Esophagus squamous epithelium (tissue), 5 donors: ENCODE measurements around the gene ANKRD63. TPM values are rescaled to one million over a fixed set of nuclear protein-coding genes. Genes with fewer than 3 reads are reported as not detected.

Source experiments
- DNase-seq: peaks from one replicate; lab custom pipeline; 2025; lab: John Stamatoyannopoulos, UW
- H3K27ac ChIP-seq, 4 donors: fragments of 200-600 bp; sonication (generic); one replicate each; pipeline ENCODE4 v1.5.1; 2016 to 2019; ENCODE audit warnings: mild to moderate bottlenecking in 1 of 4
- H3K27me3 ChIP-seq, 4 donors: fragments of 200-600 bp; sonication (generic); 1 replicate in 3 of 4; 2 replicates in 1 of 4; pipeline versions ENCODE4 v1.5.1 to v1.6.0; 2017 to 2021; ENCODE audit warnings: antibody characterized with exemption in 1 of 4
- H3K36me3 ChIP-seq, 3 donors: fragments of 200-600 bp; sonication (generic); one replicate each; pipeline ENCODE4 v1.5.1; 2016 to 2019
- H3K4me1 ChIP-seq, 3 donors: fragments of 200-600 bp; sonication (generic); one replicate each; pipeline ENCODE4 v1.5.1; 2017 to 2019
- H3K4me3 ChIP-seq, 4 donors: fragments of 200-600 bp; sonication (generic); 1 replicate in 3 of 4; 2 replicates in 1 of 4; pipeline ENCODE4 v1.5.1; 2016 to 2019; ENCODE audit warnings: mild to moderate bottlenecking in 2 of 4, moderate library complexity in 1 of 4
- H3K9me3 ChIP-seq, 3 donors: fragments of 200-600 bp; sonication (generic); one replicate each; pipeline ENCODE4 v1.5.1; 2016 to 2019
- CTCF ChIP-seq, 6 experiments: fragments of 450-650 bp in 4 of 6; fragments of 200-600 bp in 2 of 6; sonication (generic) in 2 of 6; IDR thresholded peaks; one replicate each; pipeline ENCODE4 v1.5.1; 2016 to 2019; ENCODE audit warnings: antibody characterized with exemption in 6 of 6, mild to moderate bottlenecking in 4 of 6, moderate library complexity in 4 of 6
- POLR2A ChIP-seq, 4 donors: fragments of 450-650 bp; IDR thresholded peaks; one replicate each; pipeline ENCODE4 v1.6.1; 2017; ENCODE audit warnings: antibody characterized with exemption in 4 of 4, mild to moderate bottlenecking in 4 of 4, moderate library complexity in 3 of 4
- WGBS, 2 donors: methylation state at CpG; one replicate each; pipeline ENCODE4 v1.1.5; 2018; 5-methylcytosine and 5-hydroxymethylcytosine counted together
- intact Hi-C: fragments of 100-400 bp; cut with DNase I; formaldehyde crosslinking; loops from one replicate; pipeline ENCODE4 v1.15.0; 2022
- total RNA-seq, 4 donors: library from RNA; depleted of rRNA; stranded (reverse); fragments of >200 nt; gene quantifications; one replicate each; pipeline ENCODE4 v1.1.0, GENCODE V29; 2016
- donor health status: DM: yes; HTN: yes; CAD: no.

ANKRD63 gene
- total RNA-seq, 4 donors from 2014 or later = not detected

- Histone ChIP-seq H3K27me3 (no peaks in the 10 kb centered on the region), H3K4me3 (no peak overlapping the region), H3K36me3 (peaks cover 9 to 92% (median 19%) of the 10 kb centered on the region in 3 donors), H3K4me1 (peaks cover 0 to 13% (median 3%) of the 10 kb centered on the region in 3 donors), H3K27ac (no peak overlapping the region), H3K9me3 (no peaks in the 10 kb centered on the region)
- TF ChIP-seq POLR2A (IDR thresholded peaks at IDR 0.05) (no peak), CTCF (IDR thresholded peaks at IDR 0.05) (no peak)
- WGBS, 2 donors = 77 to 90% methylated on average over 2 to 5 of the region's 25 CpGs
- intact Hi-C loops = loop anchor here (2.0 to 10.0 kb wide), 2 partner anchors 51 to 227 kb away; no protein-coding TSS in a partner anchor
- DNase-seq = no peak
Measured at GRCh38 chr15:40271685-40272484, 11.0 kb downstream of the ANKRD63 start.

- TF ChIP-seq CTCF (IDR thresholded peaks at IDR 0.05) = no peak
- TF ChIP-seq POLR2A (IDR thresholded peaks at IDR 0.05) = no peak
- no peak for DNase-seq
- Histone ChIP-seq H3K27ac (no peak overlapping the region), H3K27me3 (no peaks in the 10 kb centered on the region), H3K9me3 (no peaks in the 10 kb centered on the region), H3K36me3 (peaks cover 12 to 90% (median 21%) of the 10 kb centered on the region in 3 donors), H3K4me3 (no peak overlapping the region), H3K4me1 (peaks cover 9 to 23% (median 11%) of the 10 kb centered on the region in 3 donors)
- intact Hi-C loops = loop anchor here (10.0 kb wide), 1 partner anchor 226 kb away; no protein-coding TSS in a partner anchor
- WGBS, 2 donors = 75 to 81% methylated on average over 6 to 9 of the region's 11 CpGs
Measured at GRCh38 chr15:40270246-40270995, 12.4 kb downstream of the ANKRD63 start.

GRCh38 chr15:40269604-40270003, 13.3 kb downstream of the ANKRD63 start:
- WGBS, 2 donors = 60 to 78% methylated on average over 1 of the region's 4 CpGs
- peaks cover 13 to 97% (median 21%) of the 10 kb centered on the region in 3 donors for H3K36me3 ChIP-seq
- H3K4me1 ChIP-seq = peaks cover 9 to 23% (median 11%) of the 10 kb centered on the region in 3 donors
- TF ChIP-seq POLR2A (IDR thresholded peaks at IDR 0.05) (no peak), CTCF (IDR thresholded peaks at IDR 0.05) (no peak)
- no peak overlapping the region for H3K4me3 ChIP-seq
- intact Hi-C loops = loop anchor here (10.0 kb wide), 1 partner anchor 225 kb away; no protein-coding TSS in a partner anchor
- H3K27ac ChIP-seq = no peak overlapping the region
- no peaks in the 10 kb centered on the region for H3K9me3 ChIP-seq
- no peaks in the 10 kb centered on the region for H3K27me3 ChIP-seq
- DNase-seq = no peak

GRCh38 chr15:40267670-40268069, 15.2 kb downstream of the ANKRD63 start:
- 50 to 83% methylated on average over 2 to 4 of the region's 4 CpGs for WGBS, 2 donors
- peak overlapping the region in 3 of 4 donors; percentile 58 to 73 (median 67) for H3K27ac ChIP-seq
- H3K4me1 ChIP-seq = peaks cover 9 to 17% (median 16%) of the 10 kb centered on the region in 3 donors
- intact Hi-C loops = no loop called here
- TF ChIP-seq CTCF (IDR thresholded peaks at IDR 0.05) = no peak
- no peak for TF ChIP-seq POLR2A (IDR thresholded peaks at IDR 0.05)
- H3K36me3 ChIP-seq = peaks cover 6 to 97% (median 21%) of the 10 kb centered on the region in 3 donors
- no peaks in the 10 kb centered on the region for H3K9me3 ChIP-seq
- DNase-seq = no peak
- no peaks in the 10 kb centered on the region for H3K27me3 ChIP-seq
- no peak overlapping the region for H3K4me3 ChIP-seq
